ENCODE data around the gene IL4I1.

- TF ChIP-seq, protein P1, sequence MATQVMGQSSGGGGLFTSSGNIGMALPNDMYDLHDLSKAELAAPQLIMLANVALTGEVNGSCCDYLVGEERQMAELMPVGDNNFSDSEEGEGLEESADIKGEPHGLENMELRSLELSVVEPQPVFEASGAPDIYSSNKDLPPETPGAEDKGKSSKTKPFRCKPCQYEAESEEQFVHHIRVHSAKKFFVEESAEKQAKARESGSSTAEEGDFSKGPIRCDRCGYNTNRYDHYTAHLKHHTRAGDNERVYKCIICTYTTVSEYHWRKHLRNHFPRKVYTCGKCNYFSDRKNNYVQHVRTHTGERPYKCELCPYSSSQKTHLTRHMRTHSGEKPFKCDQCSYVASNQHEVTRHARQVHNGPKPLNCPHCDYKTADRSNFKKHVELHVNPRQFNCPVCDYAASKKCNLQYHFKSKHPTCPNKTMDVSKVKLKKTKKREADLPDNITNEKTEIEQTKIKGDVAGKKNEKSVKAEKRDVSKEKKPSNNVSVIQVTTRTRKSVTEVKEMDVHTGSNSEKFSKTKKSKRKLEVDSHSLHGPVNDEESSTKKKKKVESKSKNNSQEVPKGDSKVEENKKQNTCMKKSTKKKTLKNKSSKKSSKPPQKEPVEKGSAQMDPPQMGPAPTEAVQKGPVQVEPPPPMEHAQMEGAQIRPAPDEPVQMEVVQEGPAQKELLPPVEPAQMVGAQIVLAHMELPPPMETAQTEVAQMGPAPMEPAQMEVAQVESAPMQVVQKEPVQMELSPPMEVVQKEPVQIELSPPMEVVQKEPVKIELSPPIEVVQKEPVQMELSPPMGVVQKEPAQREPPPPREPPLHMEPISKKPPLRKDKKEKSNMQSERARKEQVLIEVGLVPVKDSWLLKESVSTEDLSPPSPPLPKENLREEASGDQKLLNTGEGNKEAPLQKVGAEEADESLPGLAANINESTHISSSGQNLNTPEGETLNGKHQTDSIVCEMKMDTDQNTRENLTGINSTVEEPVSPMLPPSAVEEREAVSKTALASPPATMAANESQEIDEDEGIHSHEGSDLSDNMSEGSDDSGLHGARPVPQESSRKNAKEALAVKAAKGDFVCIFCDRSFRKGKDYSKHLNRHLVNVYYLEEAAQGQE (IDR thresholded peaks at IDR 0.05; ENCODE audit: low read depth), result no peak
- peak; percentile 43 for TF ChIP-seq TAF1 (IDR thresholded peaks at IDR 0.05; ENCODE audit: low read depth)
- peak; percentile 97 for TF ChIP-seq EGR1 (IDR thresholded peaks at IDR 0.05)
Observed at GRCh38 chr19:49876422-49877019, 20.2 kb downstream of the IL4I1 start.

All from Ishikawa (cell line).